HG03280 (cell line): ENCODE data around the gene ITPR2.
"Not testable (repeated sequence)": the region's sequence is repeated elsewhere in the genome, so short reads cannot be mapped to it uniquely, and the experiment has no call there.

Experiments used
- ATAC-seq: cut with Tn5 transposase; IDR thresholded peaks from one replicate; pipeline ENCODE4 v1.9.1; 2021; ENCODE audit warnings: mild to moderate bottlenecking, moderate library complexity; ENCODE audit not compliant: unreplicated experiment

Gene ITPR2

GRCh38 chr12:26680727-26681455 lies 152.1 kb downstream of the ITPR2 start:
- ATAC-seq, result no peak

- ATAC-seq, result no peak
Measured at GRCh38 chr12:26678697-26679660, 154.0 kb downstream of the ITPR2 start.

- ATAC-seq, result not testable (repeated sequence)
Measured at GRCh38 chr12:26671487-26671886, 161.5 kb downstream of the ITPR2 start.

GRCh38 chr12:26668847-26669246 lies 164.1 kb downstream of the ITPR2 start:
- ATAC-seq, result no peak

GRCh38 chr12:26668230-26668629 lies 164.8 kb downstream of the ITPR2 start:
- ATAC-seq, result no peak

GRCh38 chr12:26666286-26666685 lies 166.7 kb downstream of the ITPR2 start:
- no peak for ATAC-seq

GRCh38 chr12:26661399-26661798 lies 171.6 kb downstream of the ITPR2 start:
- ATAC-seq, result no peak

GRCh38 chr12:26659930-26660329 lies 173.1 kb downstream of the ITPR2 start:
- no peak for ATAC-seq

- ATAC-seq, result no peak
Measured at GRCh38 chr12:26658991-26659390, 174.0 kb downstream of the ITPR2 start.

GRCh38 chr12:26654623-26655022 lies 178.4 kb downstream of the ITPR2 start:
- no peak for ATAC-seq

- ATAC-seq, result no peak
Measured at GRCh38 chr12:26651566-26652188, 181.3 kb downstream of the ITPR2 start.

GRCh38 chr12:26651036-26651435 lies 182.0 kb downstream of the ITPR2 start:
- no peak for ATAC-seq

GRCh38 chr12:26648999-26649398 lies 184.0 kb downstream of the ITPR2 start:
- no peak for ATAC-seq

GRCh38 chr12:26648584-26648983 lies 184.4 kb downstream of the ITPR2 start:
- no peak for ATAC-seq

- no peak for ATAC-seq
Measured at GRCh38 chr12:26648066-26648465, 184.9 kb downstream of the ITPR2 start.

- ATAC-seq, result no peak
Measured at GRCh38 chr12:26647088-26647487, 185.9 kb downstream of the ITPR2 start.

GRCh38 chr12:26646571-26646970 lies 186.4 kb downstream of the ITPR2 start:
- no peak for ATAC-seq

GRCh38 chr12:26644376-26644775 lies 188.6 kb downstream of the ITPR2 start:
- not testable (repeated sequence) for ATAC-seq

GRCh38 chr12:26643532-26644315 lies 189.3 kb downstream of the ITPR2 start:
- no peak for ATAC-seq

GRCh38 chr12:26642361-26642760 lies 190.6 kb downstream of the ITPR2 start:
- ATAC-seq, result no peak
